Kidney (tissue), 22 donors: ENCODE measurements around the gene BEST1. TPM values are rescaled to one million over a fixed set of nuclear protein-coding genes. Genes with fewer than 3 reads are reported as not detected.

Source experiments
- DNase-seq, 5 donors: peaks; one replicate each; pipeline ENCODE4 v3.0.0-alpha.2; 2013 to 2020
- FAIRE-seq: peaks from 2 replicates; lab custom pipeline; 2012; peaks lifted over from hg19 to GRCh38; lab: Jason Lieb, UNC
- H3K27ac ChIP-seq, 2 donors: one replicate each; pipeline ENCODE4 v1.7.0; 2013; ENCODE audit warnings: low read depth in 2 of 2, low read length in 2 of 2, inconsistent platforms in 1 of 2
- H3K27me3 ChIP-seq: one replicate; pipeline ENCODE4 v1.7.1; 2013; ENCODE audit warnings: low read length, inconsistent platforms; ENCODE audit not compliant: control insufficient read depth, insufficient read depth
- H3K36me3 ChIP-seq, 3 donors: one replicate each; pipeline versions ENCODE4 v1.7.0 to v1.7.1; 2013; ENCODE audit warnings: low read length in 3 of 3, control low read depth in 1 of 3, inconsistent platforms in 1 of 3; ENCODE audit not compliant: insufficient read depth in 3 of 3, control insufficient read depth in 2 of 3
- H3K4me1 ChIP-seq, 3 donors: one replicate each; pipeline versions ENCODE4 v1.7.0 to v1.7.1; 2013; ENCODE audit warnings: low read length in 3 of 3, inconsistent platforms in 1 of 3, low read depth in 1 of 3; ENCODE audit not compliant: control insufficient read depth in 2 of 3, insufficient read depth in 2 of 3
- H3K4me3 ChIP-seq, 3 donors: one replicate each; pipeline versions ENCODE4 v1.7.0 to v1.8.1; 2013; ENCODE audit warnings: low read length in 3 of 3, control low read depth in 1 of 3, inconsistent platforms in 1 of 3
- H3K9ac ChIP-seq, 3 donors: one replicate each; pipeline versions ENCODE4 v1.7.0 to v1.7.1; 2013; ENCODE audit warnings: low read length in 3 of 3, control low read depth in 1 of 3, inconsistent platforms in 1 of 3
- H3K9me3 ChIP-seq, 3 donors: one replicate each; pipeline versions ENCODE4 v1.7.0 to v1.7.1; 2013; ENCODE audit warnings: low read length in 3 of 3, control low read depth in 1 of 3, inconsistent platforms in 1 of 3; ENCODE audit not compliant: control insufficient read depth in 2 of 3, insufficient read depth in 1 of 3
- CTCF ChIP-seq: IDR thresholded peaks from 3 replicates; pipeline ENCODE4 v1.5.1; 2012; ENCODE audit warnings: mild to moderate bottlenecking, moderate library complexity, borderline replicate concordance; ENCODE audit not compliant: insufficient read depth; ENCODE audit errors: extremely low read depth
- intact Hi-C: fragments of 100-400 bp; cut with DNase I; formaldehyde crosslinking; loops from one replicate; pipeline ENCODE4 v1.11.1; 2022
- long read RNA-seq, 10 donors: library from polyadenylated mRNA in 1 of 10; unstranded in 1 of 10; transcript quantifications; one replicate each; pipeline ENCODE4 v2.0.0 and lab custom pipeline, GENCODE V29; 2021 to 2026
- polyA plus RNA-seq: library from polyadenylated mRNA; stranded (reverse); fragments of 350-450 nt; fragmentation: Illumina TruSeq; extraction: RNeasy Lipid Tissue Mini Kit (QIAGEN cat#74804); gene quantifications from one replicate; pipeline ENCODE4 v1.2.3, GENCODE V29; 2014; ENCODE audit warnings: low read depth, low replicate concordance; ENCODE audit not compliant: insufficient read depth
- total RNA-seq: library from RNA; stranded (reverse); fragmentation: NEBNext Ultra II Directional; extraction: Animal tissue kit (Norgen Biotek cat#: 25700); gene quantifications from one replicate; pipeline ENCODE4 v1.2.1, GENCODE V29; 2021
- donor health status: control.
- donor health status: control.
- donor health status: control.
- donor health status: control.
- donor health status: control.
- donor health status: DM: yes; HTN: yes; CAD: no.
- donor health status: Normal renal cell carcinoma (clear cell type).

BEST1 gene
- total RNA-seq (7.1 TPM), polyA plus RNA-seq (0.62 TPM)
- long read RNA-seq, donor 1, partial matches to known transcripts: 368 of 2,279 reads
- long read RNA-seq, donor 1, other reads (novel, unspliced or antisense): 1,911 of 2,279 reads
- long read RNA-seq, donor 2, partial matches to known transcripts: 367 of 2,603 reads
- long read RNA-seq, donor 2, other reads (novel, unspliced or antisense): 2,236 of 2,603 reads
- long read RNA-seq, donor 3, partial matches to known transcripts: 464 of 4,156 reads
- long read RNA-seq, donor 3, other reads (novel, unspliced or antisense): 3,692 of 4,156 reads
- long read RNA-seq, donor 4, partial matches to known transcripts: 3,267 of 3,299 reads
- long read RNA-seq, donor 4, other reads (novel, unspliced or antisense): 32 of 3,299 reads
- long read RNA-seq, donor 5, partial matches to known transcripts: 58 of 220 reads
- long read RNA-seq, donor 5, other reads (novel, unspliced or antisense): 162 of 220 reads
- long read RNA-seq, donor 6: 0 reads
- long read RNA-seq, donor 7, partial matches to known transcripts: 1 of 2 reads
- long read RNA-seq, donor 7, other reads (novel, unspliced or antisense): 1 of 2 reads
- long read RNA-seq, donor 8, partial matches to known transcripts: 490 of 2,747 reads
- long read RNA-seq, donor 8, other reads (novel, unspliced or antisense): 2,257 of 2,747 reads
- long read RNA-seq, donor 9, partial matches to known transcripts: 294 of 1,560 reads
- long read RNA-seq, donor 9, other reads (novel, unspliced or antisense): 1,266 of 1,560 reads
- long read RNA-seq, donor 10, partial matches to known transcripts: 3,577 of 3,647 reads
- long read RNA-seq, donor 10, other reads (novel, unspliced or antisense): 70 of 3,647 reads

GRCh38 chr11:61950035-61950547 is at the start of gene BEST1:
TSS of gene BEST1 (plus strand) at chr11:61950351. CDS start at chr11:61951807, 1,456 bp downstream.
- H3K4me1 ChIP-seq: peaks cover 0 to 7% (median 3%) of the 10 kb centered on the region in 3 donors
- no peak for FAIRE-seq
- no peak within 1 kb of the TSS for H3K4me3 ChIP-seq
- H3K27ac ChIP-seq: no peak within 1 kb of the TSS
- no peaks in the 10 kb centered on the region for H3K36me3 ChIP-seq
- H3K9ac ChIP-seq: no peak within 1 kb of the TSS
- H3K9me3 ChIP-seq: no peaks in the 10 kb centered on the region
- DNase-seq: no peak
- intact Hi-C loops: no loop called here
- no peaks in the 10 kb centered on the region for H3K27me3 ChIP-seq
- no peak for TF ChIP-seq CTCF

- Histone ChIP-seq H3K27me3 (no peaks in the 10 kb centered on the region), H3K36me3 (peaks cover 0 to 8% (median 0%) of the 10 kb centered on the region in 3 donors), H3K27ac (no peak overlapping the region), H3K4me1 (peaks cover 0 to 13% (median 11%) of the 10 kb centered on the region in 3 donors), H3K9ac (no peak overlapping the region), H3K9me3 (no peaks in the 10 kb centered on the region), H3K4me3 (no peak overlapping the region)
- FAIRE-seq: no peak
- DNase-seq: no peak
- intact Hi-C loops: loop anchor here (5.0 kb wide), 1 partner anchor 46 kb away; no protein-coding TSS in a partner anchor
- TF ChIP-seq CTCF: no peak
Measured at GRCh38 chr11:61901397-61901796, 48.8 kb upstream of the BEST1 start.

GRCh38 chr11:61902313-61902712 is 47.8 kb upstream of the BEST1 start:
- H3K36me3 ChIP-seq: peaks cover 0 to 1% (median 0%) of the 10 kb centered on the region in 3 donors
- FAIRE-seq: no peak
- intact Hi-C loops: loop anchor here (5.0 kb wide), 1 partner anchor 45 kb away; no protein-coding TSS in a partner anchor
- no peak overlapping the region for H3K4me3 ChIP-seq
- H3K27ac ChIP-seq: no peak overlapping the region
- H3K9me3 ChIP-seq: no peaks in the 10 kb centered on the region
- TF ChIP-seq CTCF: no peak
- DNase-seq: no peak
- H3K4me1 ChIP-seq: peaks cover 0 to 13% (median 11%) of the 10 kb centered on the region in 3 donors
- no peaks in the 10 kb centered on the region for H3K27me3 ChIP-seq
- no peak overlapping the region for H3K9ac ChIP-seq
